ENCODE measurements around the gene PRPF40B. TPM values are rescaled to one million over a fixed set of nuclear protein-coding genes. Genes with fewer than 3 reads are reported as not detected.

PRPF40B gene
- total RNA-seq, 1 experiment from 2014 or later = 27.5 TPM

- TF ChIP-seq EZH2 (IDR thresholded peaks at IDR 0.05; ENCODE audit: low read depth) (no peak), CTCF (conservative IDR thresholded peaks at IDR 0.05) (no peak)
- H3K79me2 ChIP-seq (ENCODE audit: low read depth) = no peaks in the 10 kb centered on the region
- H2AFZ ChIP-seq = no peak overlapping the region
- no peaks in the 10 kb centered on the region for H3K4me1 ChIP-seq (replicated peaks; ENCODE audit: insufficient read depth)
- no peak overlapping the region for H3K4me2 ChIP-seq
- H3K9me3 ChIP-seq (ENCODE audit: insufficient read depth, low read depth) = no peaks in the 10 kb centered on the region
- no peaks in the 10 kb centered on the region for H3K27me3 ChIP-seq (ENCODE audit: insufficient read depth, low read depth)
- DNase-seq = no peak
- no peaks in the 10 kb centered on the region for H3K9me2 ChIP-seq (ENCODE audit: insufficient read depth)
- ChIA-PET POLR2A (ENCODE audit: unreplicated experiment) (no interaction called here), CTCF (interaction anchor here (0.7 kb wide), 1 partner anchor 200 kb away, joined by 3 read pairs; no protein-coding TSS in a partner anchor)
- H3K27ac ChIP-seq = no peak overlapping the region
- H3K4me3 ChIP-seq = no peak overlapping the region
- no peaks in the 10 kb centered on the region for H3F3A ChIP-seq (ENCODE audit: insufficient read depth, low read depth)
- no TSS peak for BruUV-seq (replicated peaks)
- intact Hi-C loops (cut with micrococcal nuclease; ENCODE audit: unreplicated experiment) = no loop called here
- H3K36me3 ChIP-seq (ENCODE audit: low read depth) = no peaks in the 10 kb centered on the region
- H4K20me1 ChIP-seq (ENCODE audit: insufficient read depth) = no peaks in the 10 kb centered on the region
These were observed 61.0 kb downstream of the PRPF40B start for GRCh38 chr12:49684310-49684854.

GRCh38 chr12:49687941-49688340 is 64.6 kb downstream of the PRPF40B start:
- Histone ChIP-seq H3K4me3 (no peak overlapping the region), H3K27ac (no peak overlapping the region), H3K9me2 (ENCODE audit: insufficient read depth) (no peaks in the 10 kb centered on the region), H3K4me2 (no peak overlapping the region), H3K9me3 (ENCODE audit: insufficient read depth, low read depth) (no peaks in the 10 kb centered on the region), H3K27me3 (ENCODE audit: insufficient read depth, low read depth) (no peaks in the 10 kb centered on the region), H2AFZ (no peak overlapping the region), H4K20me1 (ENCODE audit: insufficient read depth) (no peaks in the 10 kb centered on the region), H3K79me2 (ENCODE audit: low read depth) (no peaks in the 10 kb centered on the region), H3K36me3 (ENCODE audit: low read depth) (no peaks in the 10 kb centered on the region), H3F3A (ENCODE audit: insufficient read depth, low read depth) (no peaks in the 10 kb centered on the region), H3K4me1 (replicated peaks; ENCODE audit: insufficient read depth) (no peaks in the 10 kb centered on the region)
- ChIA-PET POLR2A (ENCODE audit: unreplicated experiment) (no interaction called here), CTCF (no interaction called here)
- intact Hi-C loops (cut with micrococcal nuclease; ENCODE audit: unreplicated experiment) = no loop called here
- TF ChIP-seq CTCF (conservative IDR thresholded peaks at IDR 0.05) (no peak), EZH2 (IDR thresholded peaks at IDR 0.05; ENCODE audit: low read depth) (no peak)
- BruUV-seq (replicated peaks) = no TSS peak
- DNase-seq = no peak

- BruUV-seq (replicated peaks) = no TSS peak
- POLR2A ChIA-PET (ENCODE audit: unreplicated experiment) = no interaction called here
These were observed 65.9 kb downstream of the PRPF40B start for GRCh38 chr12:49689237-49689636.

More at GRCh38 chr12:49689237-49689636, 65.9 kb downstream of the PRPF40B start:
- Histone ChIP-seq H4K20me1 (ENCODE audit: insufficient read depth) (no peaks in the 10 kb centered on the region), H2AFZ (no peak overlapping the region), H3K4me3 (no peak overlapping the region), H3K79me2 (ENCODE audit: low read depth) (no peaks in the 10 kb centered on the region), H3K27me3 (ENCODE audit: insufficient read depth, low read depth) (no peaks in the 10 kb centered on the region), H3K9me2 (ENCODE audit: insufficient read depth) (no peaks in the 10 kb centered on the region), H3K36me3 (ENCODE audit: low read depth) (no peaks in the 10 kb centered on the region), H3K4me2 (no peak overlapping the region), H3F3A (ENCODE audit: insufficient read depth, low read depth) (no peaks in the 10 kb centered on the region), H3K9me3 (ENCODE audit: insufficient read depth, low read depth) (no peaks in the 10 kb centered on the region), H3K27ac (no peak overlapping the region), H3K4me1 (replicated peaks; ENCODE audit: insufficient read depth) (no peaks in the 10 kb centered on the region)
- DNase-seq = no peak
- CTCF ChIA-PET = no interaction called here
- intact Hi-C loops (cut with micrococcal nuclease; ENCODE audit: unreplicated experiment) = no loop called here
- TF ChIP-seq EZH2 (IDR thresholded peaks at IDR 0.05; ENCODE audit: low read depth) (no peak), CTCF (conservative IDR thresholded peaks at IDR 0.05) (no peak)
